Vagina (tissue), 2 donors: ENCODE results near the gene ADCY5. TPM values are rescaled to one million over a fixed set of nuclear protein-coding genes. Genes with fewer than 3 reads are reported as not detected.

ENCODE experiments used
- DNase-seq, 2 donors: peaks; one replicate each; pipeline ENCODE4 v3.0.0-alpha.2; 2017; ENCODE audit errors: extremely low spot score in 2 of 2
- H3K27ac ChIP-seq: fragments of 200-600 bp; sonication (generic); one replicate; pipeline ENCODE4 v1.5.1; 2019
- H3K27me3 ChIP-seq: fragments of 200-600 bp; sonication (generic); one replicate; pipeline ENCODE4 v1.5.1; 2019
- H3K36me3 ChIP-seq, 2 donors: fragments of 200-600 bp; sonication (generic); one replicate each; pipeline ENCODE4 v1.5.1; 2017 to 2019
- H3K4me1 ChIP-seq: fragments of 200-600 bp; sonication (generic); one replicate; pipeline ENCODE4 v1.5.1; 2019
- H3K4me3 ChIP-seq, 2 donors: fragments of 200-600 bp; sonication (generic); 1 replicate in 1 of 2; 2 replicates in 1 of 2; pipeline ENCODE4 v1.5.1; 2016 to 2019
- H3K9me3 ChIP-seq: fragments of 200-600 bp; sonication (generic); one replicate; pipeline ENCODE4 v1.5.1; 2019
- POLR2A ChIP-seq, 2 donors: fragments of 450-650 bp; IDR thresholded peaks; one replicate each; pipeline ENCODE4 v1.6.1; 2017; ENCODE audit warnings: antibody characterized with exemption in 2 of 2, mild to moderate bottlenecking in 2 of 2, moderate library complexity in 2 of 2
- POLR2AphosphoS5 ChIP-seq, 2 donors: sonication (generic); formaldehyde crosslinking; IDR thresholded peaks; one replicate each; pipeline ENCODE4 v1.9.0; 2017; ENCODE audit warnings: antibody characterized with exemption in 2 of 2, mild to moderate bottlenecking in 2 of 2, low read depth in 1 of 2; ENCODE audit not compliant: insufficient read depth in 1 of 2
- intact Hi-C: fragments of 100-400 bp; cut with DNase I; formaldehyde crosslinking; loops from one replicate; pipeline ENCODE4 v1.15.1; 2023
- total RNA-seq: library from RNA; depleted of rRNA; stranded (reverse); fragments of >200 nt; gene quantifications from one replicate; pipeline ENCODE4 v1.2.3, GENCODE V29; 2016
- TF ChIP-seq, protein P1 (sequence below), 3 experiments: fragments of 450-650 bp in 2 of 3; fragments of 200-600 bp in 1 of 3; sonication (generic) in 1 of 3; IDR thresholded peaks; one replicate each; pipeline ENCODE4 v1.5.1; 2017 to 2019; ENCODE audit warnings: antibody characterized with exemption in 3 of 3, mild to moderate bottlenecking in 2 of 3, moderate library complexity in 2 of 3

The ADCY5 gene
- total RNA-seq, 1 donor from 2014 or later = 16.7 TPM

DNA sequence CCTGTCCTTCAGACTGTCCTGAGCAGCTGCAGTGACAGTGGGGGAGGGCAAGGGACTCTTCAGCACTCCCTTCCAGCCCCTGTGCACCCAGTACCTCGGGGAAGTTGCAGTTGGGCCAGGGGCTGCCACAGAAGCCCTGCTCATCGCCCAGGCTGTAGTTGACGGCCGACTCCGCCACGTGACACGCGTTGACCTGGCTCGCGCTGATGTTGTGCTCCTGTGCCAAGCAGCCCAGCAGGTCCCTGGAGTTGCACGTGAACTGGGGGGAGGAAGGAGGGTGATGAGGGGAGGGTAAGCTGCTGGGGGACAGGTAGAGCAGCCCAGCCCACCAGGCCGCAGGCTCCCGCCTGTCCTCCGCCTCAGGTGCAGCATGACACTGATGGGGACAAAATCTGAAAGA, 145.9 kb downstream of the ADCY5 start:
- H3K36me3 ChIP-seq = peaks cover 0 to 5% of the 10 kb centered on the region in 2 donors
- DNase-seq = no peak
- TF ChIP-seq POLR2AphosphoS5 (IDR thresholded peaks at IDR 0.05; ENCODE audit: insufficient read depth in 1 of 2, low read depth in 1 of 2) = no peak
- TF ChIP-seq, protein P1, sequence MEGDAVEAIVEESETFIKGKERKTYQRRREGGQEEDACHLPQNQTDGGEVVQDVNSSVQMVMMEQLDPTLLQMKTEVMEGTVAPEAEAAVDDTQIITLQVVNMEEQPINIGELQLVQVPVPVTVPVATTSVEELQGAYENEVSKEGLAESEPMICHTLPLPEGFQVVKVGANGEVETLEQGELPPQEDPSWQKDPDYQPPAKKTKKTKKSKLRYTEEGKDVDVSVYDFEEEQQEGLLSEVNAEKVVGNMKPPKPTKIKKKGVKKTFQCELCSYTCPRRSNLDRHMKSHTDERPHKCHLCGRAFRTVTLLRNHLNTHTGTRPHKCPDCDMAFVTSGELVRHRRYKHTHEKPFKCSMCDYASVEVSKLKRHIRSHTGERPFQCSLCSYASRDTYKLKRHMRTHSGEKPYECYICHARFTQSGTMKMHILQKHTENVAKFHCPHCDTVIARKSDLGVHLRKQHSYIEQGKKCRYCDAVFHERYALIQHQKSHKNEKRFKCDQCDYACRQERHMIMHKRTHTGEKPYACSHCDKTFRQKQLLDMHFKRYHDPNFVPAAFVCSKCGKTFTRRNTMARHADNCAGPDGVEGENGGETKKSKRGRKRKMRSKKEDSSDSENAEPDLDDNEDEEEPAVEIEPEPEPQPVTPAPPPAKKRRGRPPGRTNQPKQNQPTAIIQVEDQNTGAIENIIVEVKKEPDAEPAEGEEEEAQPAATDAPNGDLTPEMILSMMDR (IDR thresholded peaks at IDR 0.05) = no peak
- intact Hi-C loops = no loop called here
- H3K27ac ChIP-seq = no peak overlapping the region
- no peaks in the 10 kb centered on the region for H3K27me3 ChIP-seq
- no peak overlapping the region for H3K4me3 ChIP-seq
- no peaks in the 10 kb centered on the region for H3K9me3 ChIP-seq
- H3K4me1 ChIP-seq = no peaks in the 10 kb centered on the region

DNA sequence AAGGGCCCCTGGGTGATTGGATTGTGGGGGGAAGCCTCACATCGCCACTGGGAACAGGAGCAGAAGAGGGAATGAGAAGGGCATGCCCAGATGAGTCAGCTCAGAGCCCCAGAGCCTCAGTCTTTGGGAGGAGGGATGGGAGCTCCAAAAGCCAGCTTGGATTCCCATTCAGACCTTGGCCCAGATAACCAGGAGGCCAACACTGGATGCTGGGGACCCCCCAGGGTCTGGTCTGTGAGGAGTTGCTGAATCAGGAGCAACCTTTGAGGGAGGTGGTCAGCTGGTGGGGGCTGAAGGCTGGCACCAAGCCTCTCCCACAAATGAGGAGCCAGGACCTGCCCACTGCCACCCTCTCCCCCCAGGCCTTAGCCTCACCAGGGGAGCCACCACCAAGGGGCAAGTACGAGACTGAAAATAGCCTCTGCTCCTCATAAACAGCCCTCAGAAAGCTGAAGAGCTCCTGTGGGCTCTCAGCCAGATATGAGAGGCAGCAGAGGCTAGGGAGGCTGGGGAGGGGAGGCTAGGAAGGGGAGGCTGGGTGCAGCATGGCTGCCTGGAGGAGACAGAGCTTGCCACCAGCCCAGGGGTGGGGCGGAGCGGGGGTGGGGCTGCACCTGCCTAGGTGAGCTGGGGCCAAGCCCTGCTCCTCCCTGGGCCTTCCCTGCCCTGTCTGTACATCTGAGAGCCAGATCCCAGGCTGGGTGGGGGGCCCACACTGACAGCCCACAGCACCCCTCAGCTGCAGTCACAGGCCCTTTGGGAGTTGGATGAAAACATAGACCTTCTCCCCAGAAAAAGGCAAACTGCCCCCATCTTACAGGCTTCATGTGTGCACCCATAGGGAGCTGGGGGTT, 147.3 kb downstream of the ADCY5 start:
- Histone ChIP-seq H3K36me3 (peaks cover 0 to 5% of the 10 kb centered on the region in 2 donors), H3K27ac (no peak overlapping the region), H3K9me3 (no peaks in the 10 kb centered on the region), H3K4me1 (no peaks in the 10 kb centered on the region), H3K4me3 (no peak overlapping the region), H3K27me3 (no peaks in the 10 kb centered on the region)
- no peak for DNase-seq
- TF ChIP-seq POLR2A (IDR thresholded peaks at IDR 0.05) = no peak
- no peak for TF ChIP-seq POLR2AphosphoS5 (IDR thresholded peaks at IDR 0.05; ENCODE audit: insufficient read depth in 1 of 2, low read depth in 1 of 2)
- TF ChIP-seq, protein P1 (IDR thresholded peaks at IDR 0.05) = no peak
- intact Hi-C loops = no loop called here

DNA sequence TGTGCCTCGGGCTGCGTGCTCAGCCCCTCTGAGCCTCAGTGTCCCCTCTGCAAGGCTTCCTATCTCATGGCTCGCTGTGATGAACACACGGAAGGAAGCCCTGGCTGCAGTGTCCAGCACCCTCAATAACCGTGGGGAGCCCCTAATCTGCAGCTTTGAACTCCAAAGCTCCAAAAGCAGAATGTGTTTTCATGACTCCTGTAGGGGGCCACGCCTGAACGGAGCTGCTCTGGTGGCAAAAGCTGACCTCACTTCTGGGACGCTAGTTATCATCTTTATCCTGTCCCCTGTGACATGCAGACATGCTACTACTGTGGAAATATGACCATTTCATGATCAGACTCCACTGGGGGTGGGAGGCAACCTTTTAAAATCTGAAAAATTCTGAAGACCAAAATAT, 148.3 kb downstream of the ADCY5 start:
- Histone ChIP-seq H3K27me3 (no peaks in the 10 kb centered on the region), H3K4me3 (no peak overlapping the region), H3K36me3 (peaks cover 0 to 5% of the 10 kb centered on the region in 2 donors), H3K4me1 (no peaks in the 10 kb centered on the region), H3K27ac (no peak overlapping the region), H3K9me3 (no peaks in the 10 kb centered on the region)
- intact Hi-C loops = no loop called here
- no peak for TF ChIP-seq POLR2A (IDR thresholded peaks at IDR 0.05)
- no peak for DNase-seq

DNA sequence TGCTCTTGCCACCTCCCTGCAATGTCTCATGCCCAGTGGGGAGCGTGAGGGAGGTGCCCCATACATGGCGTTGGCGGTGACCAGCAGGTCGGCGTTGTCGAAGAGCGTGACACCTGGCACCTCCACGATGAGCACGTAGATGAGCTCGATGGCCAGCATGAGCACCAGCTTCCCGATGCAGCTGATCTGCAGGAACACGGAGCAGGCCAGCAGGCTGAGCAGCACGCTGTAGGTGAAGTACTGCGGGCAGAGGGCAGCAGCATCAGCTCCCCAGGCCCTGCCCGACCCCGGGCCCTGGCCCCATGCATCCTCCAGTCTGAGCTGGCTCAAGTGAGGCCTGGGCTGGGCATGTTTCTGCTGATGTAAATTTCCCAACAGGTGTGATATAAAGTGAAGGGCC, 148.8 kb downstream of the ADCY5 start:
- intact Hi-C loops = no loop called here
- no peaks in the 10 kb centered on the region for H3K4me1 ChIP-seq
- no peaks in the 10 kb centered on the region for H3K9me3 ChIP-seq
- DNase-seq = no peak
- no peak overlapping the region for H3K4me3 ChIP-seq
- H3K27ac ChIP-seq = no peak overlapping the region
- H3K27me3 ChIP-seq = no peaks in the 10 kb centered on the region
- H3K36me3 ChIP-seq = peaks cover 0 to 5% of the 10 kb centered on the region in 2 donors
- TF ChIP-seq POLR2AphosphoS5 (IDR thresholded peaks at IDR 0.05; ENCODE audit: insufficient read depth in 1 of 2, low read depth in 1 of 2) = no peak
- TF ChIP-seq, protein P1 (IDR thresholded peaks at IDR 0.05) = no peak
- no peak for TF ChIP-seq POLR2A (IDR thresholded peaks at IDR 0.05)

DNA sequence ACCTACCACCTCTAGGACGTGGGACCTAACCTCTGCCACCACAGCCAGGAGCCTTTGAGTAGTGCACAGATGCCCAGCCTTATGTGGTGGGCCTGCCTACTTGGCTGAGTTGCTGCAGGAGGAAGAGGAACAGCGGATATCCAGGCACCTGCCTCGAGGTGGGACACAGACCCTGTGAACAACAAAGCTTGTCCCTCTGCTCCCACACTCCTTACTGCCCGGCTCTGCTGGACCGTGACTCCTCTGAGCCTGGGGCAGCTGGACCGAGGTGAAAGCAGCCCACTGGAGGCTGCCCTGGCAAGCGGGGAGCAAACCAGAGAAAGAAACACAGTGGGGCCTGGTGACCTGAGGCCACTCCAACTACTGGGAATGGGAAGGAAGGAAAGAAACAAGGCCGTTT, 149.3 kb downstream of the ADCY5 start:
- DNase-seq = no peak
- peaks cover 0 to 5% of the 10 kb centered on the region in 2 donors for H3K36me3 ChIP-seq
- H3K27me3 ChIP-seq = no peaks in the 10 kb centered on the region
- no peaks in the 10 kb centered on the region for H3K9me3 ChIP-seq
- TF ChIP-seq POLR2AphosphoS5 (IDR thresholded peaks at IDR 0.05; ENCODE audit: insufficient read depth in 1 of 2, low read depth in 1 of 2) (no peak), POLR2A (IDR thresholded peaks at IDR 0.05) (no peak)
- TF ChIP-seq, protein P1 (IDR thresholded peaks at IDR 0.05) = no peak
- no peak overlapping the region for H3K4me3 ChIP-seq
- intact Hi-C loops = no loop called here
- no peak overlapping the region for H3K27ac ChIP-seq
- H3K4me1 ChIP-seq = no peaks in the 10 kb centered on the region
